ENCODE results near the gene ELFN2. TPM values are rescaled to one million over a fixed set of nuclear protein-coding genes. Genes with fewer than 3 reads are reported as not detected.

ELFN2 gene
- total RNA-seq, 1 experiment from 2014 or later: 2.3 TPM

DNA sequence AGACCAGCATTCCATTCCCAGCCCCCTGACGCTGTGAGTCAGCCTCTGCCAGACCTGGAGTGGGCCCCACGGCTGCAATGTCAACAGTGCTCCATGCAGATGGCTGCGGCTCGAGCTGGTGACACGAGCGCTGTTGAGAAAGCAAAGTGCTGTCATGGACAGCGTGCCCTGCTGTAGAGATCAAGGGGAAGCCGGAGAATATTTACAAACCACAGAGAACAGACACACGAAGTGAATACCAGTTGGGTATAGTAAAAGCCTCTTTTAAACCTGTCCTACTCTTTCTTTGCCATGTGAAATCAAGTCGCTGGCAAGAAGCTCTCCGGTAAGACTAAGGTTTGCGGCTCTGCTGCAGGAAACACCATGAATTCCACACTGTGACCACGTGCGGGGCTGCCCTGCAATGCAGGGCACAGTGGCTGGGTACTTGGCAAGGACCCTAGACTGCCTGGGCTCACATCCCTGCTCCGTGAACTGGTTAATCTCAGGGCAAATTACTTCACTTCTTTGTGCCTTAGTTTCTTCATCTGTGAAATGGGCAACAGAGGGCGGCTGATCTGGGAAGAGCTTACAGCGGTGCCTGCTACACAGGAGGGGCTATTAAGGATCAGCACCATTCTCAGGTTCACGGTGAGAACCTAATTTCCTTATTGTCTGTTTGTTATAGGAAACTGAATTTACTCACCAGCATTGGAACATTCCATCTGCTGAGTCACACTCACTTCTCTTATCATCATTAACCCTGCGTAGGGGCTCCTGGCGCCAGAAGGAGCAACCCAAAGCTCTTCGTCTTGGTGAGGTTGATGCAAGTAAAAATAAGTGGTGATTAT is 27.8 kb upstream of the ELFN2 start:
- peak; percentile 91 for DNase-seq (ENCODE audit: low read depth)

DNA sequence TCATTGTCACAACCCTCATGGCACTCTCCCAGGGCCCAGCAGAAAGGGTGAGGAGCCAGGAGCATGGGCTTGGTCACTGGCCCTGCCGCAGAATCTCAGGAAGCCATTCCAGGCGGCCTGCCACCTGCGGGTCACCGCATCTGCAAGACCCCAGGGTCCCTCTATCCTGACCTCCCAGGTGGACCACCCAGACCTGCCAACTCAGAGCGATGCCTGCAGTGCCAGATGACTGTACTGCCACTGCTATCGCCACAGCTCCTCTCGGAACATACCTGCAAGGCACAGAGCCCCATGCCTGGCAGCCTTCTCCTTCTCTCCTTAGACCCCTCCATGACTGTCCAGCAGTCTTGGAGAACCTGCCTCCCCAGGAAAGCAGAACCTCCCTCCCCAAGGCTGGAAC is 26.4 kb upstream of the ELFN2 start:
- DNase-seq (ENCODE audit: low read depth): no peak

DNA sequence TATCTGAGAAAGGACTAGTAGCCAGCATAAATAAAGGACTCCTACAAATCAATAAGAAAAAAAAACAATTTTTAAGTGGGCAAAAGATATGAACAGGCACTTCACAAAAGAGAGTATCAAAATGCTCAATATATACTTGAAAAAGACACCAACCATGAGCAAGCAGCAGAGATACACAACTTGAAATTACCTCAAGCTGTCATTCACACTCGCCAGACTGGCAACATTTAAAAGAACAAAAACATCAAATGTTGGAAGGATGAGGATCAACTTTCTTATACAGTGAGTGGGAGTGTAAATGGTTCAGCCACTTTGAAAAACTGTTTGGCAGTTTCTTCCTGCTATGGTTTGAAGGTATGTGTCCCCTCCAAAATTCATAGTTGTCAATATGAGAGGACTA is 23.9 kb upstream of the ELFN2 start:
- no peak for DNase-seq (ENCODE audit: low read depth)

GRCh38 chr22:37449331-37450001 is 22.2 kb upstream of the ELFN2 start:
- DNase-seq (ENCODE audit: low read depth): no peak

DNA sequence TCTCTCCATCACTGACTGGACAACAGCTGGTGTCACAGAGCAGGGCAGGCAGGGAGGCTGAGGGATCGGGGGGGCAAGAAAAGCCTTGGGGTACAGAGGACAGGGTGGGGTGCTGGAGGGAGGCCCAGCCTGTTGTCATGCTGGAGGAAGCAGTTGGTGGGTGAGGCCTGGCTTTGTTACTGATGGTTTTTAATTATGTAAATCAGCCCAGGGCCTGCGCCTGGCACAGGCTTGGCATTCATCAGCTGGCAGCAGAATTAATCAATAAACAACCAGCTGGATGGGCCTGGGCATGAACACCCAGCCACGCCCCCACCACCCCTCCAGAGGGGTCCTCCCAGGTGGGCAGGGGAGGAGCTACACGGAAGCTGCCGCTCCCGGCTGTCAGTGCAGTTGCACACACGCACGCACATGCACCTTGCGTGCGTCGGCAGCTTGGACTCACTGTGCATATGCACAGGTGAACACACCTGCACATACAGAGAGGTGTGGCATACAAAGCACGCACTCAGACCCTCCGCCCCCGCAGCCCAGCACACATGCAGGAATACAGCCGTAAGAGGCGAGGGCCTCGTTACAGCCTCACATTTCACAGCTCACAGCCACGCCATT is 21.3 kb upstream of the ELFN2 start:
- no peak for DNase-seq (ENCODE audit: low read depth)

DNA sequence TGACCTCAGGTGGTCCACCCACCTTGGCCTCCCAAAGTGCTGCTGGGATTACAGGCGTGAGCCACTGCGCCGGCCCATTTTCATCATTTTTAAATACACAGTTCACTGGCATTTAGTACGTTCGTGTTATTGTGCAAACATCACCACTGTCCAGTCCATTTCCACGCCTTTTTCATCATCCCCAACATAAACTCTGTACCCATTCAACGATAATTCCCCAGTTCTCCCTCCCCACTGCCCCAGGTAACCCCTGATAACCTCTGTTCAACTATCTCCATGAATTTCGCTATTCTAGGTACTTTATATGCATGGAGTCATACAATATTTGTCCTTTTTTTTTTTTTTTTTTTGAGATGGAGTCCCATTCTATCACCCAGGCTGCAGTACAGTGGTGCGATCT is 18.2 kb upstream of the ELFN2 start:
- no peak for DNase-seq (ENCODE audit: low read depth)

DNA sequence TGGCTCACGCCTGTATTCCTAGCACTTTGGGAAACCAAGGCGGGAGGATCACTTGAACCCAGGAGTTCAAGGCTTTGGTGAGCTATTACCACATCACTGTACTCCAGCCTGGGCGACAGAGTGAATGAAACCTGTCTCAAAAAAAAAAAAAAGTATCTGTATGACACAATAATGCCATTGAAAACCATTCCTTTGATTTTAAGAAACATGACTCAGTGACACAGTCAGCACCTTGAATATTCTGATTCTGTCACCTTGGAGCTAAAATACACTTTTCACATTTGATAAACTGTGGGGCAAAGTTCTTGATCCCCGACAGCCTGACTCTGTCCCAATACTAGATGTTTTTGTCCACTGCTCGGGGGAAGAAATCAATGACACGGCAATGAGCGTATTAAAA is 16.7 kb upstream of the ELFN2 start:
- no peak for DNase-seq (ENCODE audit: low read depth)

- no peak for DNase-seq (ENCODE audit: low read depth)
Observed at GRCh38 chr22:37443086-37443485, 15.8 kb upstream of the ELFN2 start.

- DNase-seq (ENCODE audit: low read depth): peak; percentile 43
Observed at GRCh38 chr22:37442537-37442936, 15.3 kb upstream of the ELFN2 start.

DNA sequence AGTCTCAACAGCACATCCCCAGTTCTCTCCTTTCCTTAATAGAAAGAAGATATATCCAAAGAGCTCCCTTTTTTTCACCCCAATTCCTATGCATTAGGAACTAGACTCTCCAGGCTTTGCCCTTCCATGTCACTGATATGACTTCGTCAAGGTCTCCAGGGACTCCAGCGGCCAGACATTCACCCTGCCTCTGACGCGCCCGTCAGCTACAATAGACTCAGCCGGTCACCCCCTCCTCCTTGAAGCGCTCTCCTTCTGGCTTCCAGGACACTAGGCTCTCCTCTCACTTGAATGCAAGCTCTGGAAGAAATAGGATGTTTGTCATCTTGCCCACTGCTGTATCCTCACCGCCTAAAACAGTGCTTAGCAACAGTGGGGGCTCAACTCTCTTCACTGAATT is 14.9 kb upstream of the ELFN2 start:
- no peak for DNase-seq (ENCODE audit: low read depth)

- no peak for DNase-seq (ENCODE audit: low read depth)
Observed at GRCh38 chr22:37440875-37441274, 13.6 kb upstream of the ELFN2 start.

DNA sequence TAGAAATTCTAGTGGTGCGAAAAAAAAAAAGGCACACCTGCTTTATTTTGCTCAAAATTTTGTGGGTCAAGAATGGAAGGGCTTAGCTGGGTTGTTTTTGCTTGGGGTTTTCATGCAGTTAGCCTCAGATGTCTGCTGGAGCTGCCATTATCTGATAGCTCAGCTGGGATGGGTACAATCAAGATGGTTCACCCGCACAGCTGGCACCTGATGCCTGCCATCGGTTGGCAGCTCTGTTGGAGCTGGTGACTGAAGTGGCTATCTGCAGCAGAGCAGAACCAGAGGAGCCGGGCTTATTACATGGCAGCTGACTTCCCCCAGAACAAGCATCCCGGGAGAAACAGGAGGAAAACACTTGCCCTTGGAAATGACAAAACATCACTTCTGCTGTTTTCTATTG is 12.1 kb upstream of the ELFN2 start:
- no peak for DNase-seq (ENCODE audit: low read depth)

GRCh38 chr22:37435970-37436603 is 8.8 kb upstream of the ELFN2 start:
- DNase-seq (ENCODE audit: low read depth): no peak

DNA sequence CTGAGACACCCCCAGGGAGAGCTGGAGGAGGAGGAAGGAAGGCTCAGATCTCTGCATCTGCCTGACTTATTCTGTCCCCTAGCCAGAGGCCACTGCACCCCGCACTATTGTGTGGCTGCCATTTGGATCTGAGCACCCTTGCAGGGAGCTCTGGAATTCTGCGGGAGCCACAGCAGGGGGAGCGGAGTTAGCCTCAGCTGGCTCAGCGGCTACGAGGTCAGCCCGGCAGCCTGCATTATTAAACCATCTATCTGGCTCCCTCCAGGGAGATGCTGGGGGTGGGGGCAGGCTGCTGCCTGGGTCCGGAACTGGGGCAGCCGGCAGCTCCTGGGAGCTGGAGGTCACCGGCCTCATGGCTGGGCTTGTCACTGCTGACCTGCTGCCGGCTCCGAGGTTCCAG is 6.5 kb upstream of the ELFN2 start:
- no peak for DNase-seq (ENCODE audit: low read depth)

GRCh38 chr22:37432708-37433054 is 5.4 kb upstream of the ELFN2 start:
- DNase-seq (ENCODE audit: low read depth): no peak

DNA sequence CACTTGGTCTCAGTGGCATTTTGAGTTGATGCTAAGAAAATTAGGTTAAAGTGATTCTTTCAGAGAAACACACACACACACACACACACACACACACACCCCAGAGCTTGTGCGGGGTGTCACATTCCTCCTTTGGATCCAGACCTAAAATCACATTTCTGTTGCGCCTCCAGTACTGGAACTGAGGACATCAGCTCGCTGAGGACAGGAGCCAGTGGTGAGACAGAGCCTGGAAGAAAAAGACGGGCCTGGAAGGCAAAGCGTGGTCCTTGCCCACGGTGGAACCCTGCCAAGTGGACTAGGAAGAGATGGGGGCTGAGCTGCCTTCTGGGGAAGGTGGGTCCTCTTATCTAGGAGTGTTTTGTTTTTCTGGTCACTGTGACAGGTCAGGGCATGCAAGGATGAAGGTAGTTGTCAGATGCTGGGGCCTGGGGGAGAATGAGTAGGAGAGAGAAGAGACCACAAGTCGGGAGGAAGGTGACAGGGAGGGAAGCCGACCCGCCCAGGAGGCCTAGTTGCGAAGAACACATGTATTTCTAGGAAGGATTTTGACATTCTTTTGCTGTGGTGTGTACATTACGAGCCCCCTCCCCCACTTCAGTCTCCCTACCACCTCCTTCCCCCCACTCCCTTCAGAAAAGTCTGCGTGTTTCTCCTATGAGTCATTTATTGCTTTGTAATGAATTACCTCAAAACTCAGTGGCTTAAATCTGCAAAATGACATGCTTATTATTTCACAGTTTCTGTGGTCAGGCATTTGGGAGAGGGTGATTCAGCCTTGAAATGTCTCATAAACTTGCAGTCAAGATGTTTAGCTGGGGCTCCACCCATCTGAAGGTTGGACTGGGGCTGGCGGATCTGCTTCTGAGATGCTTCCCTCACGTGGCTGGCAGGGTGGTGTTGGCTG is 4.8 kb upstream of the ELFN2 start:
- DNase-seq (ENCODE audit: low read depth): peak; percentile 98

DNA sequence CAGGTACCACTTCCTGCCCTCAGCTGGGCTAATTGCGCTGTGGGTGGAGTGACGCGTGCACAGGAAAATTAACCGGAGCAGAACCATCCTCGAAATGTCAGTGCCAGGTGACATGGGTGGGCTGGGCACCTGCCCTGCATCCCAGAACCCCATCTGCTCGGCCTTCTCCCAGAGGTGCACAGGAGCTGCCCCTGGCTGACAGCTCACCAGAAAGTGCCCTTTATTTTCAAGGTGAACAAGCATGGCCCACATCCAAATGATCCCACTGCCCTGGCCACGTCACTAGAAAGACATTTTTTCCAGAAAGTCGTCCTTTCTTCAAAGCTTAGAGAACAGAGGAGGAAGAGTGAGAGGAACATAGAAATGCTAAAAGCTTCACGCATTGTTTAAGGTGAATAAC is 4.1 kb upstream of the ELFN2 start:
- peak; percentile 61 for DNase-seq (ENCODE audit: low read depth)

- DNase-seq (ENCODE audit: low read depth): no peak
Observed at GRCh38 chr22:37430941-37431340, 3.7 kb upstream of the ELFN2 start.

DNA sequence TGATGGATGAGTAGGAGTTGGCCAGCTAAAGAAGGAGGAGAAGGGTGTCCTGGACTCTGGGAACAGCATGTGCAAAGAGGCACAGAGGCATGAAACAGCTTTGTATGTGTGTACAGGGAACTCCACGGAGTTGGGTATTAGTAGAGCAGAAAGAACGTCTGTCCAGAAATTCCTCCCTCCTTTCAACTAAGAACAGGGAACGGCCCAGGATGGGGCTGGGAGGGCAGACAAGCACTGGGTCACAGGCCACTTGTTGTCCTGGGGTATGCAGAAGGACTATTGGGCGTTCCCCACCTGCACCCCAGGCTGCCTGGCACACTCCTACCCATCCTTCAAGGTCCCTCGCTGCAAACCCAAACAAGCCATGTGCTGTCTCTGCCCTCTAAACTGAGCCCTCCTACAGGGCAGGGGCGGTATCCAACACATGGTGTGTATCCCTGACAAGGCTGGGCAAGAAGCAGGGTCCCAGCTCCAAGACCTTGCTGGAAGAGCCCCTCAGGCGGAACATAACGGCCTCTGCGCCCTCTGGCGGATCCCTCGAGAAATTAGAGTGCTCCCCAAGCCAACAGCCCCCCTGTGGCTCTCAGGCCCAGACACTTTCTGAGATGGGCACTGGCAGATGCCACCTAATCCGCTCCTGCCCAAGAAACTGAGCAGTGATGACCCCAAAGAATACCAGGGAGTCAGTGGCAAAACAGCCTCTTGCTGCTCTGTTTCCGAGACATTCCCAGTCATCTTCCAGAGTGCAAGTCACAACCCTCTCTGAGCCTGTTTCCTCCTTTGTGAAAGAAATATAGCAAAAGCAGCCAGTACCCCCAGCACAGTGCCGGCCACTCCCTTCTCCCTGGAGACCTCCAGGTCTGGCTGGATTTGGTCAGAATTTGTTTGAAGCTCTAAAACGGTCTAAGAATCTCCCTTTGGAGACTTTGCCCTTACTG is 1.6 kb upstream of the ELFN2 start:
- peak; percentile 79 for DNase-seq (ENCODE audit: low read depth)

All from Daoy (cell line).